NCI-H187 treated with DMSO at 0.1 percent for 48 hours (cell line): ENCODE results near the gene DRAXIN.
A peak's percentile ranks its signal among the peaks of the same experiment; 100 is the strongest.

Source experiments
- DNase-seq: peaks from one replicate; lab custom pipeline; 2025; lab: John Stamatoyannopoulos, UW

The DRAXIN gene

GRCh38 chr1:11711490-11711889 lies 20.0 kb downstream of the DRAXIN start:
- DNase-seq: no peak

DNA sequence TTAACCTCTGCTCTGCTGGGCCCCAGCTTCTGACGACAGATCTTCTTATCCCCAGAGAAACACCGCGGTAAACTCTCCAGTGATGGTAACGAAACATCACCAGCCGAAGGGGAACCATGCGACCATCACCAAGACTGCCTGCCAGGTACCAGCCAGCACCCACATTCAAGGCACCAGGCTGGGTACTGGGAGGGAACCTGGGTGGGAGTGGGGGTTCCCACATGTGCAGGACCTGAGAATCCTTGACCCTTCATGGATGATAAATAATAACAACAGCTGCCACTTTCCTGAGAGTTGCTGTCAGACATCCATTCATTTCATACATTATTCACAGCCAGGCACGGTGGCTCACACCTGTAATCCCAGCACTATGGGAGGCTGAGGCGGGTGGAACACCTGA lies 20.8 kb downstream of the DRAXIN start:
- no peak for DNase-seq

GRCh38 chr1:11713095-11713494 lies 21.6 kb downstream of the DRAXIN start:
- no peak for DNase-seq

DNA sequence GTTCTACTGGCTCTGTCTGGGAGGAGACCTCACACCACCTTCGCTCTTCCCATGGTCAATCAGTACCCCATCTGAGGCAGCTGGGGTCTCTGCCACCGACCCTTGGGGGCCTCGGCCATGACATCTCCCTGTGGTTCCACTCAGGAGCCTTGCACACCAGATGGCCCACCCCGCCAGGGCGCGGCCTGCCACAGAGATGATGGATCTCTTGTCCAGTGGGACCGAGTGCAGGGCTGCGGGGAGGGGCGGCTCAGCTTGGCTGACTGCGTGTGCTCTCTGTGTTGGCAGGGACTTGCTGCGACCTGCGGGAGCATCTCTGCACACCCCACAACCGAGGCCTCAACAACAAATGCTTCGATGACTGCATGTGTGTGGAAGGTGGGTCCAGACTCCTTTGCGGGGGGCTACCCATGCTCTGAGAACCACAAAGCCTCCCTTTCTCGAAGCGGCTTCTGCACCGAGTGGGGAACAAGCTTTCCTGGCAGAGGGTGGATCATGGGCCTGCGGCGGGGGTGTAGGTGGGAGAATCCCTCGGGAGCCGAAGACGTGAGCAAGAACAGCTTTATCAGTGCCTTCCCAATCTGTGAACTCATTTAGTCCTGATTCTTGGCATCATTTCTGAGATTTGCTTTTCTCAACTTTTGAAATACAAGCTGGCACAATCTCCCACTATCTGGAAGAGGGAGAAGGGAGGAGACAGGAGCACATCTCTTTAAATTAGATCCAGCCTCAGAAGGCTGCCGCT lies 23.5 kb downstream of the DRAXIN start:
- DNase-seq: no peak

- DNase-seq: no peak
Observed at GRCh38 chr1:11719313-11720032, 28.0 kb downstream of the DRAXIN start.

DNA sequence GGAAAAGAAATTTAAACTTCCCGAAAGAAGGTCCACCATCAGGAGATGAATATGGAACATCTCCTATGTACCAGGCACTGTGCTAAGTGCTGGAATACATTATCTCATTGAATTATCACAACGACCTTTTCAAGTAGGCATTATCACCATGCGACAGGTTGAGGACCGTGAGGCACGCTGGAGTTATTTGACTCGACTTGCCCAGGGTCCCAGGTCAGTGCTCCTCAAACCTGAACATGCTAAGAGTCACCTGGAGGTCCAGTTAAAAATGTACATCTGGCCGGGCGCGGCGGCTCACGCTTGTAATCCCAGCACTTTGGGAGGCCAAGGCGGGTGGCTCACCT lies 28.5 kb downstream of the DRAXIN start:
- DNase-seq: no peak

DNA sequence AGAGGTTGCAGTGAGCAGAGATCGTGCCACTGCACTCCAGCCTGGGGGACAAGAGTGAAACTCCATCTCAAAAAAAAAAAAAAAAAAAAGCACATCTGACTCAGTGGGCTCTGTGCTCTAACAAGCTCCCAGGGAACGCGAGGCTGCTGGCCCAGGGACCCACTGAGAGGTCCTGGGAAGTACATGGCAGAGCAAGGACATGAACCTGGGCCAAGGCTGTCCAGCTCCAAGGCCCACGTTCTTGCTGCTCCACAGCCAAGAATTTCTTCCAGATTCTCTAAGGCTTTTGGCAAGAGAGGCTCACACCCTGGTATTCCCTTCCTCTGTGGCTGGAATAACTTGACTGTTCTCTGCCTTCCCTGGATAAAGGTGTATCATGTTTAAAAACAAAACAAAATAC lies 29.0 kb downstream of the DRAXIN start:
- DNase-seq: no peak

DNA sequence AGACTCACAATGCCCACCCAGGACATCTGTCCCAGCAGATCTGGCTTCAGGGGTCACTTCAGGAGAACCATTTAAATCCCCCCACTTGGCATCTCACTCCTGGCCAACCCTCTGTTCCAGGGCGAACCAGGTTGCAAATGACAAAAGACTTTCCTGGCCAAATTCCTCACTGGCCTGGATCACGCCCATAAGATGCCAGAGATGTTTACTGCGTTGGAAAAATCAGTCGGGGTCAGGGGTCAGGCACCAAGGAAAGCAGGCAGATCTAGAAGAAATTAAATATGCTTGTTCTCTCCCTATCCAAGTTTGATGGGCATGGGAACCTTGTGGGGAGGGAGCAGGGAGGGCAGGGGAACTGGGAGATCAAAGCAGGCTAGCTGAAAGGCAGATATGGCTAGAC lies 29.8 kb downstream of the DRAXIN start:
- no peak for DNase-seq

GRCh38 chr1:11722538-11722937 lies 31.0 kb downstream of the DRAXIN start:
- no peak for DNase-seq

GRCh38 chr1:11725616-11726015 lies 34.1 kb downstream of the DRAXIN start:
- DNase-seq: no peak

DNA sequence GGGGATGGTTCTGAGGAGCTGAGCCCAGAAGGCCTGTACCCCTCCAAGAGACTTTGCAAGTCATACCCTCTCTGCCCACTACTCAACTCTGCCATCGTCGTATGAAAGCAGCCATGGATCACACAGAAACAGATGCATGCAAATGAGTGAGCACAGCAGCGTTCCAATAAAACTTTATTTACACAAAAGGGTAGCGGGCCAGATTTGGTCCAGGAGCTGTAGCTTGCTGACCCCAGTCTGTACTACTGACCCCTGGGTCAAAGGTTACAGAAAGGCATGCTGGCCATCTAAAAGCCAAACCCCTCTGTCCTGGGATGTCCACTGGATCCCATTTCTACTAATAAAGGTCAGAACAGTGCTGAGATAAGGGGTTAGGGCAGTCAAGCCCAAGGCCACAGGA lies 35.6 kb downstream of the DRAXIN start:
- DNase-seq: no peak

GRCh38 chr1:11728126-11728806 lies 36.8 kb downstream of the DRAXIN start:
- DNase-seq: no peak

DNA sequence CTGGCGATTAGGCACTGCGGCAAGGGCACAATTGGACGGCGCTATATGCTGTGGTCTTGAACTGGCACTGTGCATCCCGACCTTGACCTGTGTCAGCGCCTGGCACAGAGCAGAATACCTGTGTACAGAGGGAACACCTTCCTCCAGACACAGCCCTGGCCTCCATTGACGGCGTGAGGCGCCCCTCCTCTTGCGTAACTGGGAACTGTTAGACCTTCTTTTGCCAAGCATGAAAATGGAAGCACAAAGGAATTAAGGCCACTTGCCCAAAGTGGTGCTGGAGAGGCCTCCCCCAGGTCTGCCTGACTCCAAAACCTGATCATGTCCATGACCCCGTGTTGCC lies 37.6 kb downstream of the DRAXIN start:
- no peak for DNase-seq

- DNase-seq: no peak
Observed at GRCh38 chr1:11729498-11730428, 38.3 kb downstream of the DRAXIN start.

- DNase-seq: no peak
Observed at GRCh38 chr1:11730429-11730891, 39.0 kb downstream of the DRAXIN start.

- no peak for DNase-seq
Observed at GRCh38 chr1:11731691-11732283, 40.3 kb downstream of the DRAXIN start.

- DNase-seq: no peak
Observed at GRCh38 chr1:11733306-11733705, 41.8 kb downstream of the DRAXIN start.

DNA sequence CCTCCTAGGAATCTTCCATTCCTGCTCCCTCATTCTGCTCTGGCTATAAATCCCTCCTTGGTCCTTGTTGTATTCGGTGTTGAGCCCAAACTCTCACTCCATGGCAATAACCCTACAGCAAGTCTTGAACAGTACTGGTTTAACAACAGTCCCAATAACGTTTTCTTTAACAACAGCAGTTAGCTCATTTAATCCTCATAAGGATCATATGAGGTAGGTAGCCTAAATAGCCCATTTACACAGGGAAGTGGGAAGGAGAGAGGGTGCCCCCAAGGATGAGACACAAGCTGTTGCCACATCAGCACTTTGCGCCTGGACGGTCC lies 44.0 kb downstream of the DRAXIN start:
- no peak for DNase-seq

GRCh38 chr1:11735854-11736745 lies 44.6 kb downstream of the DRAXIN start, which contains the start of gene AGTRAP:
Gene AGTRAP, plus strand, starts transcription at chr1:11736136. Its CDS starts 73 bp downstream, at chr1:11736209.
- peak; percentile 56 for DNase-seq

DNA sequence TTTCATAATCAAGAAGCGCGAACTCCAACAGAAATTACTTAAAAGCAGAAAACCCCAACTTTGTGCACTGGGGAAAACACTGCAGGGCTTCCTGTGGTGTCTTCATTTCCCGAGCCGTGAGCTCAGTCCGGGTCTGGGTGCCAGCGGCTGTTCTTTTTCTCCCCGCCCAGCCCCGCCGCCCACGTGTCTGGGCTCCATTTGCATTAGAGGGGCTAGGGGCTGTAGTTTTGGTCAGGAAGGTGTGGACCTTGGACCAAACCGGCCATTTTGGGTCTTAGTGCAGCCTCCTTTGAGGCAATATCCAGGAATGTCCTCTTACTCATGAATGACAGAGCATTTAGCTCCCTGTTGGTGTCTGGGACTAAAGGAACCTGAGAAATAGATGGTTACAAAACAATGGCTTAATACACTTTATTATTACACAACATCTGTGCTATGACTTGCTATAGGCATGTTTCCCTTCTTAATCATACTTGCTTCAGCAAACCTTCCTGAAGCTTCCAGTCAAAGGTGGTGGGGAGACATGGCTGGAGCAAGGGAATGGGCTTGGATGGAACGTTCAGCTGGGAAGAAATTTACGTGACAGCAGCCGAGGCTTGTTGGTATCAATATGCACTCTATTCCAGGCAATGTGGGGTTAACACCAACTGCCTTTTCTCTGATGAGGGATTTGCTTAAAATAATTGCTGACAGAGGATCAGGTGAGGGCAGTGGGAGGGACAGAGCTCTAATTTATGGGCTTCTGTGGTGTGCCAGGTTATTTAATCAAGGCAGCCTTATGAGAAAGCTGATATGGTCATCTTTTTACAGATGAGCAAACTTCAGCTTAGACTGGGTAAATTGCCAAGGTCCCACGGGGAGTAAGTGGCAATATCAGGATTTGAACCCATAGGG lies 45.5 kb downstream of the DRAXIN start:
- DNase-seq: no peak
